Thoracic aorta (tissue), 2 donors: ENCODE data around the gene SAMD8. TPM values are rescaled to one million over a fixed set of nuclear protein-coding genes. Genes with fewer than 3 reads are reported as not detected.

Source experiments
- ATAC-seq: fragments of 150-250 bp; one replicate; pipeline ENCODE4 v1.8.0; 2017; ENCODE audit warnings: low read depth; ENCODE audit not compliant: insufficient number of reproducible peaks, low FRiP score
- DNase-seq: peaks from one replicate; pipeline ENCODE4 v3.0.0-alpha.2; 2020; ENCODE audit warnings: low spot score
- H3K27ac ChIP-seq, 2 donors: fragments of 200-600 bp; sonication (generic); 1 replicate in 1 of 2; 2 replicates in 1 of 2; pipeline ENCODE4 v1.5.1; 2016; ENCODE audit warnings: mild to moderate bottlenecking in 2 of 2, moderate library complexity in 2 of 2
- H3K27me3 ChIP-seq: fragments of 200-600 bp; sonication (generic); replicated peaks from 2 replicates; pipeline ENCODE4 v1.6.0; 2016; ENCODE audit warnings: mild to moderate bottlenecking; ENCODE audit not compliant: insufficient read depth
- H3K36me3 ChIP-seq: fragments of 200-600 bp; sonication (generic); one replicate; pipeline ENCODE4 v1.5.1; 2016
- H3K4me1 ChIP-seq, 2 donors: fragments of 200-600 bp; sonication (generic); 1 replicate in 1 of 2; 2 replicates in 1 of 2; pipeline versions ENCODE4 v1.5.1 to v1.6.0; 2016; ENCODE audit warnings: low read depth in 2 of 2, mild to moderate bottlenecking in 1 of 2; ENCODE audit not compliant: control insufficient read depth in 1 of 2
- H3K4me3 ChIP-seq: fragments of 200-600 bp; sonication (generic); 2 replicates; pipeline ENCODE4 v1.5.1; 2016; ENCODE audit warnings: mild to moderate bottlenecking
- H3K9me3 ChIP-seq: fragments of 200-600 bp; sonication (generic); 2 replicates; pipeline ENCODE4 v1.5.1; 2016
- CTCF ChIP-seq: fragments of 200-600 bp; sonication (generic); IDR thresholded peaks from one replicate; pipeline ENCODE4 v1.5.1; 2019; ENCODE audit warnings: antibody characterized with exemption
- total RNA-seq, 2 donors: library from RNA; depleted of rRNA; stranded (reverse); fragments of >200 nt; gene quantifications; one replicate each; pipeline versions ENCODE4 v1.1.0 to v1.2.3, GENCODE V29; 2016

SAMD8 gene
- total RNA-seq, 2 donors from 2014 or later: 22.7 to 51.5 TPM

DNA sequence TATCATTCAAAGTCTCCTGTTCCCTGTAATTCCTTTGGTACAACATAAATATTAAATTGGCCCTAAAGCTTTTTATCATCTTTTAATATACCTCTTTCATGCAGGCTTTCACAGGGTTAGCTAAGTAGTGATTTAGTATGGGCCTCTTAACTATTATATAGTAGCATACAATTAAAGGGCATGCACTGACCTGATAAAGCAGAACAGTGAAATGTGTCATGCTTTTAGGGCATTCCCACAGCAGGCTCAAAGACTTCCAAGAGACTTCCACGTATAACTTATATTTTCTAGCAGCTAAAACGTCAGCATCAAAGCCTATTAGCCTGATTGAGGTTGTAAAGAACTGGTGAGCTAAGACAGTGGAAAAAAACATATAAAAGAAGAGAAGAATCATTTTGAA lies 35.3 kb downstream of the SAMD8 start:
- Histone ChIP-seq H3K4me3 (no peak overlapping the region), H3K27me3 (no peaks in the 10 kb centered on the region), H3K4me1 (peaks cover 20 to 35% of the 10 kb centered on the region in 2 donors), H3K36me3 (peaks cover 8% of the 10 kb centered on the region), H3K27ac (no peak overlapping the region), H3K9me3 (no peaks in the 10 kb centered on the region)
- DNase-seq (no peak), ATAC-seq (no peak)
- TF ChIP-seq CTCF: no peak

GRCh38 chr10:75150656-75151055 lies 39.2 kb downstream of the SAMD8 start:
- no peak overlapping the region for H3K27ac ChIP-seq
- TF ChIP-seq CTCF: no peak
- peaks cover 3 to 16% of the 10 kb centered on the region in 2 donors for H3K4me1 ChIP-seq
- ATAC-seq: no peak
- no peaks in the 10 kb centered on the region for H3K9me3 ChIP-seq
- DNase-seq: no peak
- H3K36me3 ChIP-seq: peaks cover 19% of the 10 kb centered on the region
- no peak overlapping the region for H3K4me3 ChIP-seq
- no peaks in the 10 kb centered on the region for H3K27me3 ChIP-seq

DNA sequence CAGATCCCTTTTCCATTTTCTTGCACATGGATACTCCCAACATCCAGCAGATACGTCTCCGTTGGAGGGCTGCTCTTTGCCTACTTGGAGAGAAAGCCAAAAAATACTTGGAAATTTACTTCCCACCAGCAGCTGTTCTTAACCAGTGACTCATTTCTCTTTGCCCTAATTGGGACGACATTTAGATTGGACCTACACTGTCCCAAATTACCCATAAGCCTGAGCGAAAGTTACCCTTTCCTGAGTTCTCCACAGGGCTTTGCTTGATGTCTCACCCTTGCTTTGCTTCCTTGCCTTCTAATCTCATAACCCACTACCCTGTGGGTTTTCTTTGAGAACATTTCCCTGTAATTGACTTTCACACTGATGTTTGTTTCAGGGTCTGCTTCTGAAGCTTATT lies 48.1 kb downstream of the SAMD8 start:
- ATAC-seq: no peak
- no peaks in the 10 kb centered on the region for H3K27me3 ChIP-seq
- peaks cover 7 to 8% of the 10 kb centered on the region in 2 donors for H3K4me1 ChIP-seq
- no peak overlapping the region for H3K4me3 ChIP-seq
- H3K27ac ChIP-seq: peak overlapping the region in 1 of 2 donors; percentile 17
- no peak for TF ChIP-seq CTCF
- DNase-seq: no peak
- H3K9me3 ChIP-seq: no peaks in the 10 kb centered on the region
- H3K36me3 ChIP-seq: no peaks in the 10 kb centered on the region

DNA sequence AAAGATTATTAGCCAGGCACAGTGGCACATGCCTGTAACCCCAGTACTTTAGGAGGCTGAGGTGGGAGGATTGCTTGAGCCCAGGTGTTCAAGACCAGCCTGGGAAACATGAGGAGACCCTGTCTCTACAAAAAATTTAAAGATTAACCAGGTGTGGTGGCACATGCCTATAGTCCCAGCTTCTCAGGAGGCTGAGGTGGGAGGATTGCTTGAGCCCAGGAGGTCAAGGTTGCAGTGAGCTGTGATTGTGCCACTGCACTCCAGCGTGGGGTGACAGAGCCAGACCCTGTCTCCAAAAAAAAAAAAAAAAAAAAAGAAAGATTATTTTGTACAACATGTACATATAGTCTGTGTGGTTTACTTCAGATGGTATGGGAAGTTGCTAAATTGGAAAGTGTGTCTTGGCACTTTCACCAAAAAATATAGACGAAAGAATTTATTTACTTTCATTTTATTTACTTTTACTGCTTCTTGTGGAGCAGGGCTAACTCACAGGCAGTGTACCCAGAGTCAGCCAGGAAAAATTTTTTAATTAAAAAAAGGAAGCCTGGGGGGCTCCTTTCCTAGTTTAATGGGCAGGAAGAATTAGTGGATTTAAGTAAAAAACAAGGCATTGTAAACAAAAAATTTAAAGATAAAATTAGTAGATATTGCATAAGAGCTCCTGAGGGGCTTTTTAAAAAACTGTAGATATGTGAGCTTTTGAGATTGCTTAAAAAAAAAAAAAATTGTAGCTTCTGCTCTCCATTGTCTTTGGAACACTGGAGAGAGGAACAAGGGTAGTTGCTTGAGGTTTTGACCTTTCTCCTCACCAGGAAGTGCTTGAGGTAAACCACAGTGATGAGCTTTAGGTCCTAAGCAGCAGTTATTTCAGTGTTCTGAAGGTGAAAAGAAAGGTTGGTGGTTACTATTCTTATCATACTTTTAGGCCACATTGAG lies 54.5 kb downstream of the SAMD8 start:
- Histone ChIP-seq H3K36me3 (peaks cover 9% of the 10 kb centered on the region), H3K4me3 (no peak overlapping the region), H3K27me3 (no peaks in the 10 kb centered on the region), H3K27ac (no peak overlapping the region), H3K4me1 (peaks cover 3 to 16% of the 10 kb centered on the region in 2 donors), H3K9me3 (no peaks in the 10 kb centered on the region)
- no peak for ATAC-seq
- no peak for DNase-seq
- no peak for TF ChIP-seq CTCF

DNA sequence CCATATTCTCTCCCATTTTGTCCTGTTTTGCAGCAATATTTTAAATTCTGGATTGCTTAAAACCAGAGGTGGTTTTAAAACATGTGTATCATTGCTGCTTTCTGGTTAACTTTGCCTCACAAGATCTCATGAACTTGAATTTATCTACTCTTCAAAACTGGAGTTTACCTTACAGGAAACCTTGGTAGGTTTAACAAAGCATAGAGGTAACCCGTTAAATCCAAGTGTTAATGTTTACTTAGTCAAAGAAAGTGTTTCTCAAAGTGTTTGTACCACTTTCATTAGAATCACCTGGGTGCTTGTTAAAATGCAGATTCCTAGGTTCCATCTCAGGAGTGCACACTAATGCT lies 55.1 kb downstream of the SAMD8 start:
- no peak overlapping the region for H3K27ac ChIP-seq
- no peak for TF ChIP-seq CTCF
- no peaks in the 10 kb centered on the region for H3K27me3 ChIP-seq
- no peak overlapping the region for H3K4me3 ChIP-seq
- H3K9me3 ChIP-seq: no peaks in the 10 kb centered on the region
- ATAC-seq: no peak
- H3K36me3 ChIP-seq: peaks cover 11% of the 10 kb centered on the region
- no peak for DNase-seq
- H3K4me1 ChIP-seq: peaks cover 3 to 16% of the 10 kb centered on the region in 2 donors
